ENCODE measurements around the gene RTP3.

RTP3 gene

DNA sequence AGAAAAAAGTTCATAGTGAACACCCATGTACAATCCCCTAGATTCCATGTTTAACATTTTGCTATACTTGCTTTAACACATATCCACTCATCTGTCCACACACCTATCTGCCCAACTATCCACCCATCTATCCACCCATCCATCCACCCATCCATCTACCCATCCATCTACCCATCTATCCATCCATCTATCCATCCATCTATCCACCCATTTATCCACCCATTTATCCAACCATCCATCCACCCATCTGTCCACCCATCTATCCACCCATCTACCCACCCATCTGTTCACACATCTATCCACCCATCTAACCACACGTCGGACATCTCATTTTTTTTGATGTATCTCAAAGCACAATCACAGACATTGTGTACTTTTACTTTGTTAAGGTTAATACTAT is 25.8 kb downstream of the RTP3 start:
- H3K36me3 Mint-ChIP-seq (ENCODE audit: low read depth), result no peaks in the 10 kb centered on the region
- H3K4me3 Mint-ChIP-seq, result no peak overlapping the region
- no peak for TF ChIP-seq CTCF (IDR thresholded peaks at IDR 0.05; ENCODE audit: unreplicated experiment in 3 of 3)
- H3K27me3 Mint-ChIP-seq (ENCODE audit: low read depth), result no peaks in the 10 kb centered on the region
- H3K27ac Mint-ChIP-seq, result no peak overlapping the region
- H3K4me1 Mint-ChIP-seq, result no peaks in the 10 kb centered on the region
- H3K9me3 Mint-ChIP-seq, result no peaks in the 10 kb centered on the region

DNA sequence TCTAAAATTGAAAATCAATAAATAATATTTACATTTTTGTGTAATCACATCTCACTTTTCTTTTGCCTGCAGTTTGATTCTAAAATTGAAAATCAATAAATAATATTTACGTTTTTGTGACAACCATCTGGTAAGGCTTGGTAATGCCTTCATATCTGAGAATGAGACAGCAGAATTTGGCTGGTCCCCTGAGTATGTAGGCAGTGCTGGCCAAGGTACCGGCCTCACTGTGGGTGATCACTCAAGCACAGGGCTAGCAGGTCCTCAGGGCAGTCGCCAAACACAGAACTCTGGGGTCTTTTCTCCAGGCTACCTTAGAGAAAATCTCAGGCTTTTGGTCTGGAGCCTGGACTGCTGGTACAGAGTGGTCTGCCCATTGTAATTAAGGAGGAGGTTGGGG is 26.2 kb downstream of the RTP3 start:
- no peaks in the 10 kb centered on the region for H3K4me1 Mint-ChIP-seq
- no peaks in the 10 kb centered on the region for H3K27me3 Mint-ChIP-seq (ENCODE audit: low read depth)
- H3K9me3 Mint-ChIP-seq, result no peaks in the 10 kb centered on the region
- no peak for TF ChIP-seq CTCF (IDR thresholded peaks at IDR 0.05; ENCODE audit: unreplicated experiment in 3 of 3)
- H3K4me3 Mint-ChIP-seq, result no peak overlapping the region
- no peak overlapping the region for H3K27ac Mint-ChIP-seq
- H3K36me3 Mint-ChIP-seq (ENCODE audit: low read depth), result no peaks in the 10 kb centered on the region

DNA sequence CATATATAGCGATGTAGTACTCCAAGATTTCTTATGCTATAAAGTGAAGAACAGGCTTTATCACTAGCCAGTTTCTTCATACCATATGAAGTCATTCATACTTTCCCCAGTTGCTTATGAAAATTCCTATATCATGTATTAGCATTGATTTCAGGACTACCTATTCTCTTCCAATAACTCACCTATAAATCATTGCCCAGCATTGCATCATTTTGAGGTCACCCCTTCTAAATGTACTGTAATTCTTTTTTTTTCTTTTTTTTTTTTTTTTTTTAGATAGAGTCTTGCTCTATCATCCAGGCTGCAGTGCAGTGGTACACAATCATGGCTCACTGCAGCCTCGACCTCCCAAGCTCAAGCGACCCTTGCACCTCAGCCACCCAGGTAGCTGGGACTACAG is 27.1 kb downstream of the RTP3 start:
- Mint-ChIP-seq H3K27me3 (ENCODE audit: low read depth) (no peaks in the 10 kb centered on the region), H3K27ac (no peak overlapping the region), H3K4me1 (no peaks in the 10 kb centered on the region), H3K4me3 (no peak overlapping the region), H3K36me3 (ENCODE audit: low read depth) (no peaks in the 10 kb centered on the region), H3K9me3 (no peaks in the 10 kb centered on the region)
- no peak for TF ChIP-seq CTCF (IDR thresholded peaks at IDR 0.05; ENCODE audit: unreplicated experiment in 3 of 3)

- H3K4me3 Mint-ChIP-seq, result no peak overlapping the region
These were observed 29.5 kb downstream of the RTP3 start for GRCh38 chr3:46527239-46527638.

GRCh38 chr3:46533091-46533490 is 35.3 kb downstream of the RTP3 start:
- no peak overlapping the region for H3K27ac Mint-ChIP-seq
- H3K27me3 Mint-ChIP-seq (ENCODE audit: low read depth), result peaks cover 11% of the 10 kb centered on the region
- no peak for TF ChIP-seq CTCF (IDR thresholded peaks at IDR 0.05; ENCODE audit: unreplicated experiment in 3 of 3)
- H3K36me3 Mint-ChIP-seq (ENCODE audit: low read depth), result no peaks in the 10 kb centered on the region
- H3K9me3 Mint-ChIP-seq, result no peaks in the 10 kb centered on the region
- no peak overlapping the region for H3K4me3 Mint-ChIP-seq
- no peaks in the 10 kb centered on the region for H3K4me1 Mint-ChIP-seq

More at GRCh38 chr3:46527239-46527638, 29.5 kb downstream of the RTP3 start:
- no peaks in the 10 kb centered on the region for H3K9me3 Mint-ChIP-seq
- H3K4me1 Mint-ChIP-seq, result no peaks in the 10 kb centered on the region
- peaks cover 5% of the 10 kb centered on the region for H3K27me3 Mint-ChIP-seq (ENCODE audit: low read depth)
- H3K36me3 Mint-ChIP-seq (ENCODE audit: low read depth), result no peaks in the 10 kb centered on the region
- H3K27ac Mint-ChIP-seq, result no peak overlapping the region
- TF ChIP-seq CTCF (IDR thresholded peaks at IDR 0.05; ENCODE audit: unreplicated experiment in 3 of 3), result no peak

DNA sequence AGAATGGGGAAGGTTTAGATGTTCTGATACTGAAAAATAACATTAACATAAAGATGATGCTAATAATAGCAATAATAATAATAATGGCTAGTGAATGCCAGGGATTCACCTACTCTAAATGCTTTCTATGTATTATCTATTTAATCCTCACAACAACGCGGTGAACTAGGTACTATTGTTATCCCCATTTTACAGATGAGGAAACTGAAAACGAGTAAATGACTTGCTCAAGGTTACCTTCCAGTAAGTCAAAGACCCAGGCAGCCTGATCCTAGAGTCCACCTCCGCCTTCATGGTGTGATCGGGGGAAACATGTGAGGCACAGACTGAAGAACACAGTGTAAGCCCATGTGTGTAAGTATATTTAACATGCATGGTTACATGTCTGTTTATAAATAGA is 38.0 kb downstream of the RTP3 start:
- Mint-ChIP-seq H3K4me1 (peaks cover 4% of the 10 kb centered on the region), H3K27me3 (ENCODE audit: low read depth) (peaks cover 11% of the 10 kb centered on the region), H3K4me3 (no peak overlapping the region), H3K36me3 (ENCODE audit: low read depth) (no peaks in the 10 kb centered on the region), H3K27ac (no peak overlapping the region), H3K9me3 (no peaks in the 10 kb centered on the region)
- TF ChIP-seq CTCF (IDR thresholded peaks at IDR 0.05; ENCODE audit: unreplicated experiment in 3 of 3), result no peak
